Cardiac ventricle fibroblast (primary cell): ENCODE measurements around the gene CD55. TPM values are rescaled to one million over a fixed set of nuclear protein-coding genes. Genes with fewer than 3 reads are reported as not detected.

Experiments used
- total RNA-seq: library from RNA; depleted of rRNA; stranded (reverse); fragments of >200 nt; gene quantifications from 2 replicates; pipeline ENCODE4 v1.2.3, GENCODE V29; 2015

CD55 gene
- total RNA-seq, result 13.8 and 18.7 TPM in 2 replicates

GRCh38 chr1:207321079-207321789 lies at the start of gene CD55:
Gene CD55, plus strand, starts transcription at chr1:207321678. Its CDS starts 88 bp downstream, at chr1:207321766.

Other genes starting within 250 kb of the CD55 start
- gene C4BPB, start 232.8 kb upstream of the CD55 start, total RNA-seq, result not detected in 2 replicates
- not detected in 2 replicates for gene C4BPA, start 217.4 kb upstream of the CD55 start, total RNA-seq
- not detected in 2 replicates for gene CR2, start 132.7 kb downstream of the CD55 start, total RNA-seq
- not detected in 2 replicates for gene CR1, start 174.5 kb downstream of the CD55 start, total RNA-seq